HG03095 (cell line): ENCODE data around the gene SERPINH1.

Experiments used
- ATAC-seq: cut with Tn5 transposase; IDR thresholded peaks from one replicate; pipeline ENCODE4 v1.9.1; 2021; ENCODE audit warnings: moderate library complexity; ENCODE audit not compliant: unreplicated experiment

SERPINH1 gene

GRCh38 chr11:75554258-75555022, 7.6 kb upstream of the SERPINH1 start:
- ATAC-seq: no peak

GRCh38 chr11:75555079-75555811, 6.8 kb upstream of the SERPINH1 start:
- ATAC-seq: no peak

GRCh38 chr11:75556275-75556674, 5.8 kb upstream of the SERPINH1 start:
- ATAC-seq: no peak

- no peak for ATAC-seq
These were observed 4.2 kb upstream of the SERPINH1 start for GRCh38 chr11:75557666-75558494.

GRCh38 chr11:75558939-75559843, 2.9 kb upstream of the SERPINH1 start:
- ATAC-seq: no peak

GRCh38 chr11:75560644-75561043, 1.4 kb upstream of the SERPINH1 start:
- ATAC-seq: no peak

- no peak for ATAC-seq
These were observed 516 bp upstream of the SERPINH1 start for GRCh38 chr11:75561426-75562047.

- ATAC-seq: no peak
These were observed 907 bp downstream of the SERPINH1 start for GRCh38 chr11:75562836-75563484.

- ATAC-seq: no peak
These were observed 1.5 kb downstream of the SERPINH1 start for GRCh38 chr11:75563501-75563977.

GRCh38 chr11:75563978-75564552, 2.0 kb downstream of the SERPINH1 start:
- no peak for ATAC-seq

- ATAC-seq: no peak
These were observed 3.3 kb downstream of the SERPINH1 start for GRCh38 chr11:75565221-75565814.

- no peak for ATAC-seq
These were observed 4.1 kb downstream of the SERPINH1 start for GRCh38 chr11:75565916-75566762.

- ATAC-seq: no peak
These were observed 4.8 kb downstream of the SERPINH1 start for GRCh38 chr11:75566763-75567279.

- ATAC-seq: no peak
These were observed 5.9 kb downstream of the SERPINH1 start for GRCh38 chr11:75567971-75568370.

GRCh38 chr11:75568616-75569219, 6.7 kb downstream of the SERPINH1 start:
- no peak for ATAC-seq

- ATAC-seq: no peak
These were observed 8.6 kb downstream of the SERPINH1 start for GRCh38 chr11:75570559-75571139.

GRCh38 chr11:75571625-75572024, 9.6 kb downstream of the SERPINH1 start:
- ATAC-seq: no peak
